ENCODE data around the gene PYGB.

Gene PYGB

DNA sequence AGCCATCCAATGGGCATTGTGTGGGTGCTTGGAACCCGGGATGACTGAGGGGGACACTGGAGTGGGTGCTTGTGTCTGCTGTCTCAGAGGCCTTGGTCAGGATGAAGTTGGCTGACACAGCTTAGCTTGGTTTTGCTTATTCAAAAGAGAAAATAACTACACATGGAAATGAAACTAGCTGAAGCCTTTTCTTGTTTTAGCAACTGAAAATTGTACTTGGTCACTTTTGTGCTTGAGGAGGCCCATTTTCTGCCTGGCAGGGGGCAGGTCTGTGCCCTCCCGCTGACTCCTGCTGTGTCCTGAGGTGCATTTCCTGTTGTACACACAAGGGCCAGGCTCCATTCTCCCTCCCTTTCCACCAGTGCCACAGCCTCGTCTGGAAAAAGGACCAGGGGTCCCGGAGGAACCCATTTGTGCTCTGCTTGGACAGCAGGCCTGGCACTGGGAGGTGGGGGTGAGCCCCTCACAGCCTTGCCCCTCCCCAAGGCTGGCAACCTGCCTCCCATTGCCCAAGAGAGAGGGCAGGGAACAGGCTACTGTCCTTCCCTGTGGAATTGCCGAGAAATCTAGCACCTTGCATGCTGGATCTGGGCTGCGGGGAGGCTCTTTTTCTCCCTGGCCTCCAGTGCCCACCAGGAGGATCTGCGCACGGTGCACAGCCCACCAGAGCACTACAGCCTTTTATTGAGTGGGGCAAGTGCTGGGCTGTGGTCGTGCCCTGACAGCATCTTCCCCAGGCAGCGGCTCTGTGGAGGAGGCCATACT, 49.4 kb downstream of the PYGB start:
- DNase-seq = no peak

DNA sequence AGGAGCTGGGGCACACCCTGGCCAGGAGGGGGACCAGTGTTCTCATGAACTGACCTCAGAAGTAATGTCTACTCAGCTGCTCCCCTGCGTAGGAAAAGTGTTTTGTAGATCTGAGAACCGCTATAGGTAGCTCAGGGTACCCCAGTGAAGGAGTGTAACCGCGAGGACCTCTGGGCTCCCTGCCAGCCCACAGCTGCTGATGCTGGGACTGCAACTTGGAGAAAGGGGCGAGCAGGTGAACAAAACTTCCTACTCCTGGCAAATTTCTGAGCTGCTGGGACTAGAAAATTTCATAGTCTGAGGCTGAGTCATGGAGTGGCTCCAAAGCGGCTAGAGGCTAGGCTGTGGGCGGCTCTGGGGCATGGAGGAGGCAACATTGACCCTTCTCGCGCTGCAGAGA, 51.9 kb downstream of the PYGB start:
- DNase-seq = no peak

DNA sequence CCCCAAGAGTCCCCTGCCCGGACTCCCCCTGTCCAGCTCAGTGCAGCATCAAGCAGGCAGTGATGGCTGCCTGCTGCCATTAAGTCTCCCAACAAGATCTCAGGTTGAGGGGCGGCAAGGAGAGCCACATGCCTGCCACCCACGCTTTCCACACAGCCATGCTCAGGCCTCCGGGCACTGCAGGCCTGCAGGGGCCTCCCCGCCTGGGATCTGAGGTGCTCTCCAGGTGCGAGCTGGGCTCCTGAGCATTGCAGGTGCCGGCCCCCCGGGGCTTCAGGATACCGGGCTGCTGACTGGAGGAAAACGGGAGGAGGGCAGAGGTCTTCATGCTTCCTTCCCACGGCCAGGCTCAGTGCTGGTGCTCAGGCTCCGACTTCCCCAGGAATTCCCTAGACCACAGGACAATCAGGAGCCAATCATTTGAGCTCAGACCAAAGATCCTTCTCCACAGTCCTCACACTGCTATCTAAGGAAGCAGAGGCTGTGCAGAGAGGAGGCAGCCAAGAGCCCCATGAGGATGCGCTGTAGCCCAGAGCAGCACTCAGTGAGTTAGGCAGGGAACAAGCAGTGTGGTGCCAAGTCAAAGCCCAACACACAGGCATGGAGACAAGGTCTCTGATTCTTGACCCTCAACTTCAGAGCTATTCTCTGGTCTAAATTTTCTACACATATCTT, 52.7 kb downstream of the PYGB start:
- DNase-seq = no peak

DNA sequence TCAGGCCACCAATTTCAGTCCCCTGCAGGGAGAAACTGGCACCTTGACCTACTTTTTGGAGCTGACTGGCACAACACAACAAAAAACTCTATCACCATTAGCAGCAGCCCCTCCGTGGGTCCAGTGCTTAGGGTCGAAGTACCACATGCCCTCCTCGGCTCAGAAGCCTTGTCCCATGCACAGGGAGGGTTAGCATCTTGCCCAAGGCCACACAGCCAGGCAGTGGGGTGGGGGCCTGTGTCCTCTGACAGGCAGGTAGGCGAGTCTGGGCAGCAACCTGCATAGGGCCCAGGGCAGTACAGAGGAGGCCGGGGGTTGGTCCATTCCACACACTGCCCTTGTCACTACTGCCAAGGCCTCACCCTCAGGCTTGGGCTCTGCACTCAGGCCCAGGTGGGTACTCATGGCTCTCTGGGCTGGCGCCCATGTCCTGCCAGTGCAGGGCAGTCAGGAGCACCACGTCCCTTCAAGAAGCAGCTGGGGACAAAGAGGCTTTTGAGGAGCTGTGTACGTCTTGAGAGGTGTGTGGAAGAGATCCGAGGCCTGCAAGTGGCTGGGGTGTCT, 53.6 kb downstream of the PYGB start:
- no peak for DNase-seq

DNA sequence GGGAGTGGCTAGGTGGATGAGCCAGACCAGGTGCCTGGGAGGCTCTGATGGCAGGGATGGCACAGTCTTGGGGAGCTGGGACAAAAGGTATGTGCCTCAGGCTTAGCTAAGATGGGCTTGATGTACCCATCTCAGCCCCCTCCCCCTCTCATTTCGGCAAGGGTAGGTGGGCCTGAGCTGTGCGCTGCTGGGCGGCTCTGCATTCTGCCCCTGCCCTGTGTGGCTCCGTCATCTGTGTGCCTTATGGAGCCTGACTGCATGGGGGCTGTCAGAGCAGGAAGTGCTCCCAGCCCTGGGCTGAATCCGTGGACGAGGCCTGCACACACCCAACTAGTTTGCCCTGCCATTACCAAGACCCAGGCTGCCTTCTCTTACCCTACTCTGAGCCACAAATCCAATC, 54.7 kb downstream of the PYGB start:
- no peak for DNase-seq

DNA sequence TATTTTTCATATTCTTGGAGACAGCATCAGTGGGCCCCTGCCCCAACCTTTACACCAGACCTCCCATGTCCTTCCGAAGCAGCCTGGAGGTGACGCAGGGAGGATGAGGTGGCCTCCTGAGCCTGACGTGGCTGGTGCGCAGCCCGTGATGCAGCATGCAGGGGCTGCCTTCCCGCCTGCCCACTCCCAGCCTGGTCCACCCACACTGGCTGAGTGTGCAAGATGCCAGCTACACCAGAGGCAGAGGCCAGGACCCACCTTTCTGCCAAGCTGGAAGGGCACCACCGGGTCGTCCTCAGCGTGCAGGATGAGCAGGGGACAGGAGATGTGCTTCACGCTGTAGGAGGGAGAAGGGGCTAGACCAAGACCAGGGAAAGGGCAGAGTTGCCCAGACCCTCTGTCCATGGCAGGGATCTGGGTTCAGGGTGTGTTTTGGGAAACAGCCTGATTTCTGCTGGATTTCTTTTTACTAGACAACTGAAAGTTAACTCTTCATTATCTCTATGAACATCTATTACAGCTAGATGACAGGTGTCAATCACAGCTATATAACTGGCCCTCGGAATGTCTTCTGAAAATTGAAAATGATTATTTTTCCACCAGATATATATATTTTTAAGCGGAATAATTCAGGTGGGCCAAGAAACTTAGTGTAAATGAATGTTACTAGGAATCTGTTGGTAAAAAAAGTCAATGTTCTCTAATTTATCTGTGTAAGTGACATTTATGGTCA, 55.6 kb downstream of the PYGB start:
- no peak for DNase-seq

DNA sequence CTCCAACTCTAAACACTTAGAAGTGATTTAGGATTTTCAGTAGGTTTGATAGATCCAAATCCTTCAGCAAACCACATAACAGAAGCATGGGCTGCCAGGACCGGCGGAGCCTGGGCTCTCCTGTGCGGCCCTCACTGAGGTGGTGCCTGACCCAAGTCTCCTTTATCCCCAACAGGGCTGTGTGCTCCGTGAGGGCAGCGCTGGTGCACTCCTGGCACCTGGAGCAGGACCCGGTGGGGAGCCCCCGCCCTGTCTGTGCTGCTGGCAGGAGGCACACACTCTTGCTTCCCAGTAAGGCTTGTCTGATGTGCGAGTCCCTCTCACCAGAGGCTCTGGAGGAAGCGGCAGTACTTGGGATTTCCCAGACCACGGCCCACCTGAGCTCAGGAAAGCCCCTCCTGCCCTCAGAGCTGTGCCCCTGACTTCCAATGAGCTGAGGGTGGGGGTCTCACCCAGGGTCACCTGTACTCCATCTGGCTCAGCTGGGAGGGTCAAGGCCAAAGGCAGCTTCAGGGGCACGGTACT, 56.2 kb downstream of the PYGB start:
- no peak for DNase-seq

DNA sequence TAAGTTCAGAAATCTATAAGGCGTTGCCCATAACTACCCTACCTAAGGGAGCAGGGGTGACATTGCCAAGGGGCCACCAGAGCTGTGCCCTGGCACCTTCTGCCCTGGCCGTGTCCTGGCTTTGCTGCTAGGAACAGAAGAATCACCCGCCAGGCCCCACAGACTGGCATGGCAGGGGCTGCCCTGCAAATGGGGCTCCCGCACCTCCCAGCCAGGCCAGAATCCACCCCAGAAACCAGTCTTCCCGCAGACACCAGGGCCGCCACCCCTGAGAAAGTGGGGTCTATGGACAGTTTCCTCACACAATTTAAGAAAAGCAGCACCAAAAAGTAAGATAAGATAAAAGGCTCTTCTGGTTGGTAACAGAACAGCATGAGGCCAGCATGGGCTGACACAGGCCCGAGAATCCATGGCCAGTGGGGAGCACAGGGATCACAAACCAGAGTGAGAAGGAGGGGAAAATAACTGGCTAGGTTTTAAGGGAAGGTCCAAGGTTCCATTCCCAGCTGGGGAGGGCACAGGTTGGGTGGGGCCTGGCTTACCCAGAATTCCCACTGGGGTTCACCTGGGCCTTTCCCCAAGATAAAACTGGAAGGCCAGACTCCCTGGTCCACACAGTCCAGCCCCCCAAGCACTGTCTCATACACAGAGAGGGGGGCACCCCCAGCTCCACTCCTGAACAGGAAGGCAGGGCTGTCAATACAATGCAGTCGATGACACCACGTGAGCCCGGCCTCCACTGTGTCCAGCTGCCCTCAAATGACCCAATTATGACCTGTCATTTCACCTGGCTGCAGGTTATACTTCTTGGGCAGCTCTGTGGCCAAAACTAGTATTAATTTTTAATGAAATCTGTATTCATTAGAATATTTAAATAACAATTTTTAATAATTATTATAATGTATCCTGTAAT, 59.4 kb downstream of the PYGB start:
- no peak for DNase-seq

DNA sequence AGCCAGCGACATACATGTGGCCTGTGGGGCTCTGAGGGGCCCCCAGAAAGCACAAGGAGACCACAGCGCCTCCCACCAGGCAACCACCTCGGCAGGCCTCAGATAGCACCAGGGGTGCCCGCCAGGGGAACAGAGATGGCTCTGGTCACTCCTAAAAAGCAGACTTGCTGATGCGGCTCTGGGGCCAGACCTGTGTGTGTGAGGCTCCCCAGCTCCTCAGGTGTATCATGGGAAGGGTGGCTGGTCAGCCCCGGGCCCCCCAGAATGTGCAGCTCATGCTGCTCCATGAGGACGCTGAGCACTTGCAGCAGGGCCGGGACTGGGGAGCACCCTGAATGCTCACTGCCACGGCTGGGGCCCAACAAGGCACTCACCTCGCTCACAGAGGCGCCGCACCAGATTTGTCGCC, 60.2 kb downstream of the PYGB start:
- no peak for DNase-seq

DNA sequence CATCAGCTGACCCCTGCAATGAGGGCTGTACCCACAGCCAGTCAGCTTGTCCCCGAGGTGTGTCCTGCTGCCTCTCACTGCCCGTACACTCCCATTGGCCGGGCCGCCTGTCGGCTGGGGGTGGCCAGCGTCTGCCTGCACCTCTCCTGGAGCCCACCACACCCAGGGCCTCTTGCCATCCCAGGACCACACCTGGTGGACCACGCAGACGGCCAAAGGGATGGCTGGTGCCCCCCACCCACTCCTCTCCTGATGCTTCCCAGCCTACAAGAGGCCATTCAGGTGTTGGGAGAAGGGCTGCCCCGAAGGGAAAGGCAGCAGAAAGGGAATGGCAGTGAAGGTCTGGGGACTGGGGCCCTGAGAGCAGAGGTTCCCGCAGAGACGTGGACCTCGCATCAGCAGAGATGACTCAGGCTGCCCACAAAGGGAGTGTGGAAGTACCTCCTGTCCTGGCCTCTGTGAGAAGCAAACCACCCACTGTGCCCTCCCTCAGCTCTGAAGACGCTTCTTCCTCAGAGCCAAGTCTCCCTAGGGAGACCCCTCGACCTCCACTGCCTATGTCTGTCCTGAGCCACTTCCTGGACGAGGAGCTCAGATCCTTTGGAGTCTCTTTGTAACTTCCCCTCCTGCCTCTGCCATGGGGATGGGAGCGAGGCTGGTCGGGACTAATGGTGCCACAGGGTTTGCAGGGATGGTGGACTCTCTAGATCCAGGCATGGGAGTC, 60.9 kb downstream of the PYGB start:
- no peak for DNase-seq

DNA sequence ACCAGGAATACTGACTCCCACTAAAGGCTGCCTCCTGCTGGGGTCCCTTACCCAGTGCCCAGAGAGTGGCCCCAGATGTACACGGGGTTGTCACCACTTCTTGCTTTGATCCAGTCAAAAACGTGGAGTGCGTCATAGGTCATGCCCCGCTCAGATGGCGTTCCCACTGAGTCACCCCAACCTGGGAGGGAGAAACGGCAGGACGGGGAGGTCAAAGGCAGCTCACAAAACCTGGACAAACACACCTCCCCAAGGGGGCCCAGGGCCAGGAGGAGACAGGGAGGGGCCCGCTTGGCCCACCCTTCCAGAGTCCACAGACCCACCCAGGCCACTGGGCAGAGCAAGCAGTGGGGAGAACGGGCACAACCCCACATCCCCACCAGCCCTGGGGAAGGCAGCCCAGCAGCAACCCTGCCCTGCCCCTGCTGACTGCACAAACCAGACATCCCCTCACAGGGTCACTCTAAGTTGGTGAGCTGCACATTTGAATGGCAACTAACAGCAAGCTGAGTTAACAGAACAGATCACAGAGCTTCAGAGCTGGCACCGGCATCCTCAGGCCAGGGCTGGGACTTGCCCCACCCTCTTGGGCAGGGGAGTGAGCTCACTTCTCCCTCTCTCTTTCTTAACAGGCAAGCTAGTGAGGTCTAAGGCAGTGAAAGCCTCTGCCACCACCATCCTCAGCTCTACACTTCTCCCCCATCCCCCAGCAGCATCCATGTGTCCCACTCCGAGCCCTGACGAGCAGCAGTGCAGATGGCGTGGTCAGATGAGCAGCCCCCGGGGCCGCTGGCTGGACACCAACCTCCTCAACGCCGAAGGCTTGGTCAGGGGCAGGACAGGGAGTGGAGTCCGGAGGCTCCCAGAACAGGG, 61.7 kb downstream of the PYGB start:
- DNase-seq = peak; percentile 10

DNA sequence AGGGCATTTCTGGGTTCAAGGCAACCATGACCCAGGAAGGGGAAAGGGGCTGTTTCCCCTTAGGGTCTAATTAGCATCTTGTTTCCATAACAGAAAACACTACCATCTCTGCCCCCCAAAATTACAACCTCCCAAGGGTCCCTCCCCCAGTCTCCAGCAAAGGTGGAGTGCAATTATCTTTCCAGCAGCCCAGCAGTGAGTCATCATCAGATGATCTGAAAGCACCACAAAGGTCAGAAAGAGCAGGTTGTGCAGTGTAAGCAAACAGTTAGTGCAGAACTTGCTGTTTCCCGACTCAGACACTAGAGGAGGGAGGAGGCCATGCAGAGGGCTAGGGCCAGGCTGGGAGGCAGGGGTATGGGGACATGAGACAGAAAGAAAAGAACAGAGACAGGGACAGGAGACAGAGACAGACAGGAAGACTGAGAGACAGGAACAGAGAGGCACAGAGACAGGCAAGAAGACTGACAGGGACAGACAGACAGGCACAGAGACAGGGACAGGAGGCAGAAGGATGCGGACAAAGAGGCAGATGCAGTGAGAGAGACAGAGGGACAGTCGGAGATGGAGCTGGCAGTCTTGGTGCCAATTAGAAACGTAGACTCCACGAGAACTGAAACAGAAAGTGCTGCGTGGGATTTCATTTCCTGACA, 62.5 kb downstream of the PYGB start:
- DNase-seq = peak; percentile 32

DNA sequence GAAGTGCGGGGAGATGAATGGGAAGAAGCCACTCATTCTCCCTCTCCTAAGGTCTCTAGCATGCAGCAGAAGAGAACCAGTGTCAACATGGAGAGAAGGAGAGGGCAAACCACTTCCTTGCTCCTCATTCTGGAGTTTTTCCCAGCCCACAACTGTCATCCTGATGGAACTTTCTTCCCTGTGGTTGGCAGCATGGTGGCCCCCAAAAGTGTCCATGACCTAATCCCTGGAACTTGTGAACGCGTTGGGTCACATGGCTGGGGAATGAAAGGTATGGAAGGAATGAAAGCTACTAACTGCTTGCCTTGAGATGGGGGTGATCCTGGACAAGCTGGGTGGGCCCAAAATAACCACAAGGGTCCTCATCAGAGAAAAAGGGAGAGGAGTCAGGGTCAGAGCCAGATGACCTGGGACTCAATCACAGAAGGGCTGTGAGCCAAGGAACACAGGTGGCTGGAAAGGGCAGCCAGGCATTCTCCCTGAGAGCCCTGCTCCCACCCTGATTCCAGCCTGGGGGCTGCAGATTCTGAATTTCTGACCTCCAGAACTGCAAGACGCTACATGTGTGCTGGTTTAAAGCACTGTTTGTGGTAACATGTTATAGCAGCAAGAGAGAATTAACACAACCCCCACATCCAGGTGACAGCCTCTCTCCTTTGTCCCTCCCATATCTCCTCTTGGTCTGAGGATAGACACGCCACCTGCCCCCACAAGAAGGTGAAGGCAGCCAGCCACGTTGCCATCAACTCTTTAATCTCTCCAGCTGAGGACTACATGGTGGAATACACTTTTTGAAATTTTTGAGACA, 63.2 kb downstream of the PYGB start:
- peak; percentile 5 for DNase-seq

DNA sequence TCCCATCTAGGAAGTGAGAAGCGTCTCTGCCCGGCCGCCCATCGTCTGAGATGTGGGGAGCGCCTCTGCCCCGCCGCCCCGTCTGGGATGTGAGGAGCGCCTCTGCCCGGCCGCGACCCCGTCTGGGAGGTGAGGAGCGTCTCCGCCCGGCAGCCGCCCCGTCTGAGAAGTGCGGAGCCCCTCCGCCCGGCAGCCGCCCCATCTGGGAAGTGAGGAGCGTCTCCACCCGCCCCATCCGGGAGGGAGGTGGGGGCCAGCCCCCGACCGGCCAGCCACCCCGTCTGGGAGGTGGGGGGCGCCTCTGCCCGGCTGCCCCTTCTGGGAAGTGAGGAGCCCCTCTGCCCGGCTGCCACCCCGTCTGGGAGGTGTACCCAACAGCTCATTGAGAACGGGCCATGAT, 64.8 kb downstream of the PYGB start:
- peak; percentile 6 for DNase-seq

DNA sequence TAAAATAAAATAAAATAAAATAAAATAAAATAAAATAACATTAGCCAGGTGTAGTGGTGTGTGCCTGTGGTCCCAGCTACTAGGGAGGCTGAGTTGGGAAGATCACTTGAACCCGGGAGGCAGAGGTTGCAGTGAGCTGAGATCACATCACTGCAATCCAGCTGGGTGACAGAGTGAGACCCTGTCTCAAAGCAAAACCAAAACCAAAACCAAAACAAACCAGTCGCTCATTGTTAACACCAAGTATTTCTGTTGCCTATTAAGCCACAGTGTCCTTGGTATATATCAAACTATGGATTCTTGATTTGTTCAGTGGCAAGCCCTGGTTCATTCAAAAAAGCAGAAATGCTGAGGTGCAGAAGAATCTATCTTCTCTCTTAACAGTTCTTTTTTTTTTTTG, 65.7 kb downstream of the PYGB start:
- no peak for DNase-seq

DNA sequence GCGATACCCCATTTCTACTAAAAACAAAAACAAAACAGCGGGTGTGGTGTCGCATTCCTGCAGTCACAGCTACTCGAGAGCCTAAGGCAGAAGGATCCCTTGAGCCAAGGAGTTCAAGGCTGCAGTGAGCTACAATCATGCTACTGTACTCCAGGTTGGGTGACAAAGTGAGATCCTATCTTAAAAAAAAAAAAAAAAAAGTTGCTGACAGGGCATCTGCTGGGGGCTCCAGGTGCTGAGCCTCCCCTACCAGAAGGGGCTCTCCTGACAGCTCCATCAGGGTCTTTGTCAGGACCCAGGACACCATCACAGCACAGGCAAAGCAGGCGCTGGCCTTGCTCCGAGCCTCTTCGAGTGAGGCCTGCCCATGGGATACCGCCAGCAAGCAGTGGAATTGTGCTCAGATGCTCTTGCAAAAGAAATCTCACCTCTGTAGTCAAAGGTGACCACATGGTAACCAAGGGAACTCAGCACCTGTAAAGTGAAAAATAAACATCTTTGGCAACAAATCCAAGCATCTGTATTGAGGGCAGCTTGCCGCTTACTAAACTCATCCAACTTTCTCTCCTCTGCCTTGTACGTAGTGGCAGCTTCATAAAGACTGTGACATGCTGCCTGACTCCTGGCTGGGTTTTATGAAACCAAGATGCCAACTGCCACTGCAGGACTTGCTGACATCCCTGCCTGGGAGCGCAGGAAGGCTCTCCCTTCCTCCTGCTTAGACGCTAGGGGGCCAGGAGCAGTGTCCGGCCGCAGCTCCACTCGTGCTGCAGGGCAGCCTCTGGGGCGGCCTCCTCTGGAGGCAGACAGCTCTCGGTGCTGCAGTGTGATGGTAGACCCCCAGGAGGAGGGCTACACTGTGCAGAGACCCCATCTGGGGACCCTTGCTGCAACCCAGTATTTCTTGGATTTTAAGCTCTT, 66.9 kb downstream of the PYGB start:
- peak; percentile 8 for DNase-seq

DNA sequence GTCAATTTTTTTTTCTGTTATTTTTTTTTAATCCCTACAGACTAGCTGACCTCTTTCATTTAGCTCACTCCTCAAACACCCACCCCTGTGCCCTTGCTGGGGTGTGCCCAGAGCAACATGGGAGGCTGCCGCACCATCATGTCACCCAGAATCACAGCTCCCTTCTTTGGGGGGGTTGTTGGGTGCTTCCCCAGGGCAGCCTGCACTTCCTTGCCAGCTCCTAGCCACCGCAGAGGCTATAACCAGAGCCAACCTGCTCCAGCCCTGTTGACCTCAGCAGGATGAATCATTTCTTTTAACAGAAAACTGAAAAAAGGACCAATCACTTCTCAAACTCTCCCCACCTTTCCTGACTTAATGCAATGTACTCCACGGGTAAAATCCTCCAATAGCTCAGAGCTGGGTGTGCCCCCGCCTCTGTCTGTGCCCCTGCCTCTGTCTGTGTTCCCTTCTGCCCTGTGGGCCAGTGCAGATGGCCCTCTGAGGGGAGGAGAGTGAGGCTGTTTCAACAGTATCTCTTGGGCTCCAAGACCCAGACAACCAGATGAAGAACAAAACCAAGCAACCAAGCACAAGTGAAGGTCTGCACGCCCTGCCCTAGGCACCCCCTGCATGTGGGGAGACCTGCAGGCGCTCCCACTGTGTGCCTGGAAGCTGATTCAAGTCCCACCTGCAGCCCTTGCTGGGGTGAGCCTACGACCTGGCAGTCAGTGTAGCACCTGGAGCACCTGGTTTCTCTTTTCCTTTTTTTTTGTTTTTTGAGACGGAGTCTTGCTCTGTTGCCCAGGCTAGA, 67.7 kb downstream of the PYGB start:
- peak; percentile 2 for DNase-seq
